Upper lobe of left lung (tissue), 6 donors: ENCODE results near the gene PHOX2B. TPM values are rescaled to one million over a fixed set of nuclear protein-coding genes. Genes with fewer than 3 reads are reported as not detected.
A peak's percentile ranks its signal among the peaks of the same experiment; 100 is the strongest.

ENCODE experiments used
- ATAC-seq, 2 donors: fragments of 200-7000 bp; cut with Tn5 transposase; one replicate each; pipeline ENCODE4 v1.9.1; 2022; ENCODE audit warnings: mild to moderate bottlenecking in 2 of 2, moderate library complexity in 2 of 2; ENCODE audit not compliant: low FRiP score in 2 of 2
- DNase-seq, 2 donors: peaks; one replicate each; pipeline ENCODE4 v3.0.0-alpha.2; 2019 to 2020
- H3K27ac ChIP-seq, 4 donors: fragments of 200-600 bp; sonication (generic); one replicate each; pipeline ENCODE4 v1.5.1; 2016 to 2019
- H3K27me3 ChIP-seq, 4 donors: fragments of 200-600 bp; sonication (generic); one replicate each; pipeline ENCODE4 v1.5.1; 2017 to 2019
- H3K36me3 ChIP-seq, 4 donors: fragments of 200-600 bp; sonication (generic); one replicate each; pipeline ENCODE4 v1.5.1; 2016 to 2019
- H3K4me1 ChIP-seq, 4 donors: fragments of 200-600 bp; sonication (generic); one replicate each; pipeline ENCODE4 v1.5.1; 2018 to 2019
- H3K4me3 ChIP-seq, 4 donors: fragments of 200-600 bp; sonication (generic); one replicate each; pipeline ENCODE4 v1.5.1; 2017 to 2019; ENCODE audit warnings: mild to moderate bottlenecking in 2 of 4, moderate library complexity in 1 of 4
- H3K9me3 ChIP-seq, 4 donors: fragments of 200-600 bp; sonication (generic); one replicate each; pipeline ENCODE4 v1.5.1; 2018 to 2019
- EP300 ChIP-seq, 4 donors: sonication (generic); formaldehyde crosslinking; IDR thresholded peaks; one replicate each; pipeline ENCODE4 v1.5.1; 2017; ENCODE audit warnings: antibody characterized with exemption in 4 of 4, control low read depth in 2 of 4
- POLR2A ChIP-seq, 4 donors: fragments of 450-650 bp; IDR thresholded peaks; one replicate each; pipeline ENCODE4 v1.5.1; 2016 to 2017; ENCODE audit warnings: antibody characterized with exemption in 4 of 4, mild to moderate bottlenecking in 2 of 4
- POLR2AphosphoS5 ChIP-seq, 2 donors: sonication (generic); formaldehyde crosslinking; IDR thresholded peaks; one replicate each; pipeline ENCODE4 v1.5.1; 2017; ENCODE audit warnings: antibody characterized with exemption in 2 of 2
- WGBS, 2 donors: methylation state at CpG; one replicate each; pipeline ENCODE4 v1.1.5; 2017 to 2018; 5-methylcytosine and 5-hydroxymethylcytosine counted together
- total RNA-seq, 6 donors: library from RNA; depleted of rRNA in 4 of 6; stranded (reverse); fragments of >200 nt in 4 of 6; gene quantifications; one replicate each; pipeline versions ENCODE4 v1.1.0 to v1.2.1, GENCODE V29; 2016 to 2021
- TF ChIP-seq, protein P1 (sequence below), 6 experiments: fragments of 450-650 bp in 4 of 6; fragments of 200-600 bp in 2 of 6; sonication (generic) in 2 of 6; IDR thresholded peaks; one replicate each; pipeline ENCODE4 v1.5.1; 2016 to 2019; ENCODE audit warnings: antibody characterized with exemption in 6 of 6
- donor health status: DM: no; HTN: no; CAD: no; lungs with moderate emphysema.
- donor health status: DM: no; HTN: yes; CAD: no; lungs with severe emphysema.

The PHOX2B gene
- total RNA-seq, 6 donors from 2014 or later, result not detected

GRCh38 chr4:41791557-41791956, 43.0 kb upstream of the PHOX2B start:
- no peak for ATAC-seq
- no peak overlapping the region for H3K4me3 ChIP-seq
- WGBS, 2 donors, result 83 to 86% methylated on average over 2 of the region's 2 CpGs
- no peak for DNase-seq
- no peaks in the 10 kb centered on the region for H3K9me3 ChIP-seq
- no peak overlapping the region for H3K27ac ChIP-seq
- H3K36me3 ChIP-seq, result no peaks in the 10 kb centered on the region
- no peaks in the 10 kb centered on the region for H3K4me1 ChIP-seq
- H3K27me3 ChIP-seq, result no peaks in the 10 kb centered on the region
- TF ChIP-seq POLR2A (IDR thresholded peaks at IDR 0.05) (no peak), POLR2AphosphoS5 (IDR thresholded peaks at IDR 0.05) (no peak), EP300 (IDR thresholded peaks at IDR 0.05) (no peak)
- TF ChIP-seq, protein P1, sequence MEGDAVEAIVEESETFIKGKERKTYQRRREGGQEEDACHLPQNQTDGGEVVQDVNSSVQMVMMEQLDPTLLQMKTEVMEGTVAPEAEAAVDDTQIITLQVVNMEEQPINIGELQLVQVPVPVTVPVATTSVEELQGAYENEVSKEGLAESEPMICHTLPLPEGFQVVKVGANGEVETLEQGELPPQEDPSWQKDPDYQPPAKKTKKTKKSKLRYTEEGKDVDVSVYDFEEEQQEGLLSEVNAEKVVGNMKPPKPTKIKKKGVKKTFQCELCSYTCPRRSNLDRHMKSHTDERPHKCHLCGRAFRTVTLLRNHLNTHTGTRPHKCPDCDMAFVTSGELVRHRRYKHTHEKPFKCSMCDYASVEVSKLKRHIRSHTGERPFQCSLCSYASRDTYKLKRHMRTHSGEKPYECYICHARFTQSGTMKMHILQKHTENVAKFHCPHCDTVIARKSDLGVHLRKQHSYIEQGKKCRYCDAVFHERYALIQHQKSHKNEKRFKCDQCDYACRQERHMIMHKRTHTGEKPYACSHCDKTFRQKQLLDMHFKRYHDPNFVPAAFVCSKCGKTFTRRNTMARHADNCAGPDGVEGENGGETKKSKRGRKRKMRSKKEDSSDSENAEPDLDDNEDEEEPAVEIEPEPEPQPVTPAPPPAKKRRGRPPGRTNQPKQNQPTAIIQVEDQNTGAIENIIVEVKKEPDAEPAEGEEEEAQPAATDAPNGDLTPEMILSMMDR (IDR thresholded peaks at IDR 0.05), result no peak

DNA sequence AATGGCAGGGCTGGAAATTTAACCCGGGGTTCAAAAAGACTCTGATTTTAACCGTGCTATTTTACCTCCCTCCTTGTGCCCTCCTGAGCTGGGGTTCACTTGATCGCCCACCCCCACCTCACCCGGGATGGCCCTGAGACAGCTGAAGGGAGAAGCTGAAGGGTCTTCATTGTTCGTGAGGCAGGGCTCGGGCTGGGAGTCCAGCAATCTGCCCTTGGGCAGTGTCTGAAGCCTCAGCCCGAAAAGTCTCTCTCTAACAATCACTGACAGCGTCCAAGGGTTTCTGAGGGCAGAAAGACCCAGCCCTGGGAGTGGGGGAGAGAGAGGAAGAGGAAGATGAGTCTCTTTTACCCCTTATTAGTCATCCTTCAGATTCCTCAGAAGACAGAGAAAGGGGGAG, 39.4 kb upstream of the PHOX2B start:
- Histone ChIP-seq H3K36me3 (no peaks in the 10 kb centered on the region), H3K4me1 (no peaks in the 10 kb centered on the region), H3K4me3 (no peak overlapping the region), H3K27me3 (no peaks in the 10 kb centered on the region), H3K9me3 (no peaks in the 10 kb centered on the region), H3K27ac (no peak overlapping the region)
- no peak for ATAC-seq
- WGBS, 2 donors, result 66 to 72% methylated on average over 6 to 8 of the region's 8 CpGs
- DNase-seq, result peak in 1 of 2 donors; percentile 6
- TF ChIP-seq, protein P1 (IDR thresholded peaks at IDR 0.05), result no peak
- TF ChIP-seq POLR2A (IDR thresholded peaks at IDR 0.05) (no peak), POLR2AphosphoS5 (IDR thresholded peaks at IDR 0.05) (no peak), EP300 (IDR thresholded peaks at IDR 0.05) (no peak)

- ATAC-seq (no peak), DNase-seq (no peak)
These were observed 37.1 kb upstream of the PHOX2B start for GRCh38 chr4:41785665-41786064.

DNA sequence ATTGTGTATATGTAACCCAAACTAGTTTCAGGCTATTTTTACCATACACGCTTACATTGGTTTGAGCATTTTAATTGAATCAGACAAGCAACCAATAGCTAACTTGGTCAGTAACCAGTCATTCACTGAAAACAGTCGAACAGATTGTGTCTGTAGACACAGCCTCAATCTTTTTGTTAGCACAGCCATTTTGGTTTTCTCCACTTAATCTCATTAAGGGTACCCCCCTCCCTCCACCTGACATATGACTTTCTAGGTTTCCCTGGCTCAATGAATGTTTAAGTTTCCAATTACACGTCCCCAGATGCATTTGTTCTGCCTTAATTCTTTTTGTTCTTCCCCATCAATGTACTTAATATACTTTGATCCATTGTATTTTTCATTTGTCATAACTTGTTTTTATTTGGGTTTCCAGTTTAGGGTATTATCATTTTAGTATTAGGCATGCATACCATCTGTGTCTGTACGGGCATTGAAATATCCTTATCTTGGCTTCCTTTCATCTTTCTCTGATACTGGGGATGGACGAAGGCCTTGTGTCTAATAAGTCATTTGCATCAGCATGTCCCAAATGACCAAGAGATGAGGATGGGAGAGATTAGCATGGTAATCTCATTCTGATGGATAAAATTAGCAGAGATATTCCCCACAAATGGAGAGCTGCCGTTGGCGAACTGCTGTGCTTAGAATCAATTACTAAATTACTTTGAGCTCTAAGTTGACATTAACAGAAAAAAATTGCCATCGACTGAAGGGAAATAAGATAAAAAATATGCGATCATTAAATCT, 35.9 kb upstream of the PHOX2B start:
- Histone ChIP-seq H3K36me3 (no peaks in the 10 kb centered on the region), H3K9me3 (no peaks in the 10 kb centered on the region), H3K4me1 (no peaks in the 10 kb centered on the region), H3K27ac (no peak overlapping the region), H3K27me3 (no peaks in the 10 kb centered on the region), H3K4me3 (no peak overlapping the region)
- 87 to 88% methylated on average over 9 of the region's 9 CpGs for WGBS, 2 donors
- DNase-seq (no peak), ATAC-seq (no peak)
- TF ChIP-seq POLR2A (IDR thresholded peaks at IDR 0.05) (no peak), EP300 (IDR thresholded peaks at IDR 0.05) (no peak)
- TF ChIP-seq, protein P1 (IDR thresholded peaks at IDR 0.05), result no peak

More at GRCh38 chr4:41785665-41786064, 37.1 kb upstream of the PHOX2B start:
- H3K4me3 ChIP-seq, result no peak overlapping the region
- WGBS, 2 donors, result 76 to 94% methylated on average over 1 of the region's 1 CpG
- H3K27ac ChIP-seq, result no peak overlapping the region
- H3K4me1 ChIP-seq, result no peaks in the 10 kb centered on the region
- no peaks in the 10 kb centered on the region for H3K9me3 ChIP-seq
- no peaks in the 10 kb centered on the region for H3K36me3 ChIP-seq
- TF ChIP-seq POLR2A (IDR thresholded peaks at IDR 0.05) (no peak), POLR2AphosphoS5 (IDR thresholded peaks at IDR 0.05) (no peak), EP300 (IDR thresholded peaks at IDR 0.05) (no peak)
- TF ChIP-seq, protein P1 (IDR thresholded peaks at IDR 0.05), result no peak
- H3K27me3 ChIP-seq, result no peaks in the 10 kb centered on the region

GRCh38 chr4:41776466-41776865, 27.9 kb upstream of the PHOX2B start:
- H3K27me3 ChIP-seq, result no peaks in the 10 kb centered on the region
- DNase-seq (no peak), ATAC-seq (no peak)
- H3K9me3 ChIP-seq, result no peaks in the 10 kb centered on the region
- no peak overlapping the region for H3K4me3 ChIP-seq
- 81 to 83% methylated on average over 3 of the region's 3 CpGs for WGBS, 2 donors
- H3K27ac ChIP-seq, result no peak overlapping the region
- TF ChIP-seq POLR2AphosphoS5 (IDR thresholded peaks at IDR 0.05) (no peak), POLR2A (IDR thresholded peaks at IDR 0.05) (no peak), EP300 (IDR thresholded peaks at IDR 0.05) (no peak)
- TF ChIP-seq, protein P1 (IDR thresholded peaks at IDR 0.05), result no peak
- no peaks in the 10 kb centered on the region for H3K36me3 ChIP-seq
- H3K4me1 ChIP-seq, result no peaks in the 10 kb centered on the region
